HG03095 (cell line): ENCODE results near the gene ATG9B.

Source experiments
- ATAC-seq: cut with Tn5 transposase; IDR thresholded peaks from one replicate; pipeline ENCODE4 v1.9.1; 2021; ENCODE audit warnings: moderate library complexity; ENCODE audit not compliant: unreplicated experiment

ATG9B gene

DNA sequence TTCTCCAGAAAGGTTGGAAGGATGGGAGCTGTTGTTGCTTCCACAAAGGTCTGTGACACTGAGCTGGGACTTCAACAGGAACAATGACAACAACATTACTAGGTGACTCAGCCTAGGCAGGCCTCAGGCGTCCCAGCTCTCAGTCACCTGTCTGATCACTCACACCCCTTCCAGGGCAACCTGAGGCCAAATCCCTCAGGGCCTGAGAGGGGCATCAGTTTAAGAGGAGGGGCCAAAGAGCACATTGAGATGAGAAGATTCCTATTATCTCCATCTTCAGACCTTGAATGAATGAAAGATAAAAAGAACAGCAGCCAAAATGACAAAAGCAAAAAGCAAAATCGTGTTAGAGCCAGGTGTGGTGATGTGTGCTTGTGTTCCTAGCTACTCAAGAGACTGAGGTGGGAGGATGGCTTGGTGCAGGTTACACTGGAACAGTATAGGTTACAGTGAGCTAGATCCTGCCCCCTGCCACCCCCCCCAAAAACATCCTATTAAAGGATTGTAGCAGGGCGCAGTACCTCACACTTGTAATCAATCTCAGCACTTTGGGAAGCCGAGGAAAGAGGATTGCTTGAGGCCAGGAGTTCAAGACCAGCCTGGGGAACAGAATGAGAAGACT is at the start of gene ATG9B:
ATG9B (minus strand) TSS at position 60 of the 622 bp plus-strand sequence. CDS start 71 bp downstream, outside the sequence.
- ATAC-seq: no peak

GRCh38 chr7:151073990-151074389 is 49.7 kb upstream of the ATG9B start:
- no peak for ATAC-seq

DNA sequence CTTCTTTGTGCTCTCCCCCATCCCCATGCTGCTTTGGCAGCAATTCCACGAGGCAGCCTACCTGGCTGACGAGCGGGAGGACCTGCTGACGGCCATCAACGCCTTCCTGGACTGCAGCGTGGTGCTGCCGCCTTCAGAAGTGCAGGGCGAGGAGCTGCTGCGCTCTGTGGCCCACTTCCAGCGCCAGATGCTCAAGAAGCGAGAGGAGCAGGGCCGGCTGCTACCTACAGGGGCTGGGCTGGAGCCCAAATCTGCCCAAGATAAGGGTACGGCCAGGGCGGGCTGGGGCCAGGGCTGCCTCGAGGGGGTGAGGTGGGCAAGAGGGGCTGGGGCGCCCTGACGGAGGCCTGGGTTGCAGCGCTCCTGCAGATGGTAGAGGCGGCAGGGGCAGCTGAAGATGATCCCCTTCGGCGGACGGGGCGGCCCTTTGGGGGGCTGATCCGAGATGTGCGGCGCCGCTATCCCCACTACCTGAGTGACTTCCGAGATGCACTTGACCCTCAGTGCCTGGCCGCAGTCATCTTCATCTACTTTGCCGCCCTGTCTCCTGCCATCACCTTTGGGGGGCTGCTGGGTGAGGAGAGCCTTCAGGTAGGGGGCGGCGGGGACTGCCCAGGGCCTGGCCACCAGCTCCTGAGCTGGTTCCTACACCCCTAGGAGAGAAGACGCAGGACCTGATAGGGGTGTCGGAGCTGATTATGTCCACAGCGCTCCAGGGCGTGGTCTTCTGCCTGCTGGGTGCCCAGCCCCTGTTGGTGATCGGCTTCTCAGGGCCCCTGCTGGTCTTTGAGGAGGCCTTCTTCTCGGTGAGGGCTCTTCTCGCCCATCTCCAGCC is 47.0 kb upstream of the ATG9B start:
- no peak for ATAC-seq

DNA sequence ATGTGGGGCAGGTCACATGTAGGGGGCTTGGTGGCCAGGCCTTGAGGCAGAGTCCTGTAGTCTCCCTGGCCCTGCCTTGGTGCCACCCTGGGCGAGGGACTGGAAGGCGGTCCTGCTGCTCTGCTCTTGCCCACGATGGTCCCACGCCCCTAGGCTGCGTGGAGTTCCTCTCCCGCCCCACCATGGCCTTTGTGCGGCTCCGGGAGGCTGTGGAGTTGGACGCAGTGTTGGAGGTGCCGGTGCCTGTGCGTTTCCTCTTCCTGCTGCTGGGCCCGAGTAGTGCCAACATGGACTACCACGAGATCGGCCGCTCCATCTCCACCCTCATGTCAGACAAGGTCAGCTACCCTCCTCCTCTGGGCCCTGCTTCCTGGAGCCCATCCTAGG is 46.3 kb upstream of the ATG9B start:
- ATAC-seq: no peak

DNA sequence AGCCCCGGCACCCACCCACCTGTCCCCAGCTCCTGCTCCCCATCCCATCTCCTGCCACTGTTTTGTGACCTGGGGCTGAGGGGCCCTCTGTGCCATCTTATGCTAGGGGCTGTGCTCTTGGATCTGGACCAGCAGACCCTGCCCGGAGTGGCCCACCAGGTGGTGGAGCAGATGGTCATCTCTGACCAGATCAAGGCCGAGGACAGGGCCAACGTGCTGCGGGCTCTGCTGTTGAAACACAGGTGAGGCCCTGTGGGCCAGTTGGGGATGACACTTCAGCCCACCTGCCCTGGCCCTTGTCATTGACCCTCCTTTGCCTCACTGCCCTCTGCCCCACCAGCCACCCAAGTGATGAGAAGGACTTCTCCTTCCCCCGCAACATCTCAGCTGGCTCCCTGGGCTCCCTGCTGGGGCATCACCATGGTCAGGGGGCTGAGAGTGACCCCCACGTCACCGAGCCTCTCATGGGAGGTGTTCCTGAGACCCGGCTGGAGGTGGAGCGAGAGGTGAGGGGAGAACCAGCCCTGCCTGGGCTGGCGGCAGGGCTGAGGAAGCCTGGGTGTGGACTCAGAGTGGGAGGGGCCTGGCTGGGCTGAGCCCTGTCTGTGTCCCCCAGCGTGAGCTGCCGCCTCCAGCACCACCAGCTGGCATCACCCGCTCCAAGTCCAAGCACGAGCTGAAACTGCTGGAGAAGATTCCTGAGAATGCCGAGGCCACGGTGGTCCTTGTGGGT is 45.7 kb upstream of the ATG9B start:
- ATAC-seq: no peak

DNA sequence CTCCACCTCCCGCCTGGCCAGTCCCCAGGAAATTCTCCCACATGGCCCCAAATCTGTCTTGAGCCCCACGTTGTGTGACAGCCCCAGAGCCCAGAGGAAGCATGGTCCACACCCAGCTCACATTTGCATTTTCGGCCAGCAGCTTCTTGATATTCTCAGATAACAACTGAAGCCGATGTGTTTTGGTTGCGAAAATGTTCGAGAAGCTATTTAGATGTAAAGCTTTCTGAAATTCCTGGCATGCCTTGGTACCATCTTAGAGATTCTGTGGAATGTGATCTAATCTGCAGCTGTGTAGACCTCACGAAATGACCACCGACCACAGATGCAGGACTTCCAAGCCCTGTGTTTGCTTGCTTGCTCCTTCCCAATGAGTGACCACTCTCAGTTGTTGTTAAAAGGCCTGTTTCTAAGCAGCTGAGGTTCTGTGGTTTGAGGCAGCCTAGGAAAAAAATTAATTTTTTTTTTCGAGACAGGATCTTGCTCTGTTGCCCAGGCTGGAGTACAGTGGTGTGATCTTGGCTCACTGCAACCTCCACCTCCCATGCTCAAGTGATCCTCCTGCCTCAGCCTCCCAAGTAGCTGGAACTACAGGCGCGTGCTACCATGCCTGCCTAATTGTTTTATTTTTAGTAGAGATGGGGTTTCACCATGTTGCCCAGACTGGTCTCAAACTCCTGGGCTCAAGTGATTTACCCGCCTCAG is 43.9 kb upstream of the ATG9B start:
- no peak for ATAC-seq

DNA sequence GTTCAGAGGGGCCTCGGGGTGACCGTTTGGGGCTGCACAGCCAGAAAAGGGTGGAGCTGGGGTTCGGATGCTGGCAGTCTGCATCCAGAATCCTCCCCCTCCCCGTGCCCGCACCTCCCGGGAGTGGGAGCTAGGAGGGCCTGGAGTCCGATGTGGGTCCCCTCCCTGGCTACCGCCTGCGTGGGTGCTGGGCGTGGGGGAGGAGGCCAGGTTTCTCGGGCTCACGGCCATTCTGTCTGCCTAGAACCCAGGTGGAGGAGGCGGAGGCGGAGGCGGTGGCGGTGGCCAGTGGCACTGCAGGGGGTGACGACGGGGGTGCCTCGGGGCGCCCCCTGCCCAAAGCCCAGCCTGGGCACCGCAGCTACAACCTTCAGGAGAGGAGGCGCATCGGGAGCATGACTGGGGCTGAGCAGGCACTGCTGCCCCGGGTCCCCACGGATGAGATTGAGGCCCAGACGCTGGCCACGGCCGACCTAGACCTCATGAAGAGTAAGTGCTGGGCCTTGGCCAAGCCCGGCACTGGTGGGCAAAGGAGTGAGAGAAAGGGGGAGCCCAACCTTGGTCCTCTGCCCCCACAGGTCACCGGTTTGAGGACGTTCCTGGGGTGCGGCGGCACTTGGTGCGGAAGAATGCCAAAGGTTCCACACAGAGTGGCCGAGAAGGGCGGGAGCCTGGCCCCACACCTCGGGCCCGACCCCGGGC is 42.1 kb upstream of the ATG9B start:
- no peak for ATAC-seq

- no peak for ATAC-seq
Measured at GRCh38 chr7:151065516-151065915, 41.2 kb upstream of the ATG9B start.

GRCh38 chr7:151064993-151065392 is 40.7 kb upstream of the ATG9B start:
- no peak for ATAC-seq

DNA sequence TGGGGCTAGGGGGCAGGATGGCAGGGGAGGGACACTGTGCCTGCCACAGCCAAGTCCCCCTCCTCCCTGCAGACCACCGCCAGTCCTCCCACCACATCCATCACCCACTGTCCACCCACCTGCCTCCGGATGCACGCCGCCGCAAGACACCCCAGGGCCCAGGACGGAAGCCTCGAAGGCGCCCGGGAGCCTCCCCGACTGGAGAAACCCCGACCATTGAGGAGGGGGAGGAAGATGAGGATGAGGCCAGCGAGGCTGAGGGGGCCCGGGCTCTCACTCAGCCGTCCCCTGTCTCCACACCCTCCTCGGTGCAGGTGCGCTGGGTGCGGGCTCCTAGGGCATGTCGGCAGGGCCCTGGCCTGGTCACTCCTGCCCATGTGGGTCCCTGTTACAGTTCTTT is 40.2 kb upstream of the ATG9B start:
- no peak for ATAC-seq

GRCh38 chr7:151063212-151063561 is 38.9 kb upstream of the ATG9B start:
- ATAC-seq: no peak

GRCh38 chr7:151062399-151063211 is 38.3 kb upstream of the ATG9B start:
- no peak for ATAC-seq

GRCh38 chr7:151062111-151062398 is 37.8 kb upstream of the ATG9B start:
- ATAC-seq: no peak

- ATAC-seq: no peak
Measured at GRCh38 chr7:151061213-151062110, 37.2 kb upstream of the ATG9B start.

DNA sequence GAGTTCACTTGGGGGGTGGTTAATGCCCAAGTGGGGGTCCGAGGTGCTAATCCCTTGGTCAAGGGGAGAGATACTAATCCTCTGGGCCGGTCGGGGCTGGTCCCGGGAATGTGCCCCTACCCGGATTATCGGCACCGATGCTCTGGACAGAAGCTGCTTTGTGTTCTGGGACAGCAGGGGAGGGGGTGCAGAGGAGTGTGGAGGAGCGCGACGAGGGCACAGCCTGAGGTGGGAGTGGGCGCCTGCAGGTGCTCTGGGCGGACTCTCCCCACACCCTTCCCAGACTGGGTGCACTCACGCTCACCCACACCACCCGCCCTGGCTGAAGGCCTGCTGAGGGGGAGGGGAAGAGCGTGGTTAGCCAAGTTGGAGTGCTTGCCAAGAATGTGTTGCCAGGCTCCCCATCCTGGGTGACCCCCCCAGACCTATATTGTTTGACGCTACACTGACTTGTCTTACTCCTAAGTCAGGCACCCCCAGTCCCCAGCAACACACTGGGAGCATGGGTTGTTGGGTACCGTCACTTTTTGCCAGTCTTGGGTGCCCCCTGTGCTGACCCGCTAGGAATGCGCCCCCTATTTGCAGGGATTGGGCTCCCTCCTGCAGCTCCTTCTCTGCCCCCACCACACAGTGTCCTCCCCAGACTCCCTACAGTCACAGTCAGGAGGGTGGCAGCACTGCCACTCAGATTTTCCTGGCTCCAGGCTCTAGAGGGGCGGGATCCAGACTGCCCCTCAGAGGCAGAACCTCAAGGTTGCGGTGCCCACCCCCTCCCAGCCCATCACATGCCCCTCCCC is 36.3 kb upstream of the ATG9B start:
- no peak for ATAC-seq

- ATAC-seq: no peak
Measured at GRCh38 chr7:151060113-151060415, 35.8 kb upstream of the ATG9B start.

DNA sequence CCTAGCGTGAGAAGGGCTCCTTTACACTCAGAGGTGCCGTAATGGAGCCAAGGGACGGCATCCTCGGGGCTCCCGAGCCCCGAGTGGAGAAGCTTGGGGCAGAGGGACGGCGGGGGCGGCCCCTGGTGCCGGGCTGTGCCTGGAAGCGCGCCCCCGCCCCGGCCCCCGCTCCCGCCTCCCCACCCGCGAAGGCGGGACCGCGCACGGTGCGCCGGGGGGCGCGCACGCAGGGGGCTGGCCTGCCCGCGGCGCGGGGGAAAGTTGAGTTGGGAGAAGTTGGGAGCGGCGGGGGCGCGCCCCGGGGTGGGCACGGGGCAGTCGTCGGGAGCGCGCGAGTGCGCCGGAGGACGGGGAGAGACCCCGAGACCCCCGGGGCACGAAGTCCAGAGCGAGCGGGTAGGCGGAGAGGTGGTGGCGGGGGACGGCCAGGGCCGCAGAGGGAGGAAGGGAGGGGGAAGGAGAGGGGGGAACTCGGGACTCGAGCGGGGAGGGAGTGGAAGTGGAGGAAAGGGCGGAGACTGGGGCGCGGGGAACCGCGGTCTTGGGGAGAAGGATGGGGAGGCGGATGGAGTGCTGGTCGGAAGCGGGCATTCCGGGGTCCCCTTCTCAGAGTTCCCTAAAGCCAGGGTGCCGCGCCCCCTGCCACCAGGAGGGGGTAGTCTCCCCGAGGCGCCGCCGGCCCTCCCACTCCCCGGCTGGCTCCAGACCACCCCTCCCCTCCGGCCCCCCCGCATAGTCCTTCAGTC is 35.2 kb upstream of the ATG9B start, which contains the start of gene SLC4A2:
SLC4A2 (plus strand) TSS at position 223 of the 746 bp plus-strand sequence. CDS start 2,399 bp downstream, outside the sequence.
- peak; percentile 26 for ATAC-seq
